NCI-H345 treated with DMSO at 0.1 percent for 48 hours (cell line): Measurements from ENCODE around the gene TENT5C.

Experiments
- DNase-seq: peaks from one replicate; lab custom pipeline; 2025; ENCODE audit not compliant: unreplicated experiment; lab: John Stamatoyannopoulos, UW

Gene TENT5C

DNA sequence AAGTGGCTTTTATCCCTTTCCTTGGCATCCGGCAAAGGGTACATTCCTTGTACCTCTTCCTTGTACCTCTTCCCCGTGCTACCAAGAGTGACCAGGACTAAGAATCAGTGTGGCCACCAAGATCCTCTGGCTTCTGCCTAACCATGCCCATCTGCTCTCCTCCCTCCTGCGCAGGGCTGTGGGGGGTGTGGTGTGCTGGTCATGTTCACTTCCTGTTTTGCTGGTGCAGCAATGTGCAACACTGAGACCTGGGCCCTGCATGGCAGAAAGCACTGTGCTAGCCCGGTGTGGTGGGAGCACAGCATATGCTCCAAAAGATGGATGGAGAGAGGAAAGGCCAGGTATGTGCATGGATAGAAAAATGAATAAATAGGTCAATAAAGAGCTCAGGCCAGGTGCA, 33.3 kb upstream of the TENT5C start:
- DNase-seq = no peak

DNA sequence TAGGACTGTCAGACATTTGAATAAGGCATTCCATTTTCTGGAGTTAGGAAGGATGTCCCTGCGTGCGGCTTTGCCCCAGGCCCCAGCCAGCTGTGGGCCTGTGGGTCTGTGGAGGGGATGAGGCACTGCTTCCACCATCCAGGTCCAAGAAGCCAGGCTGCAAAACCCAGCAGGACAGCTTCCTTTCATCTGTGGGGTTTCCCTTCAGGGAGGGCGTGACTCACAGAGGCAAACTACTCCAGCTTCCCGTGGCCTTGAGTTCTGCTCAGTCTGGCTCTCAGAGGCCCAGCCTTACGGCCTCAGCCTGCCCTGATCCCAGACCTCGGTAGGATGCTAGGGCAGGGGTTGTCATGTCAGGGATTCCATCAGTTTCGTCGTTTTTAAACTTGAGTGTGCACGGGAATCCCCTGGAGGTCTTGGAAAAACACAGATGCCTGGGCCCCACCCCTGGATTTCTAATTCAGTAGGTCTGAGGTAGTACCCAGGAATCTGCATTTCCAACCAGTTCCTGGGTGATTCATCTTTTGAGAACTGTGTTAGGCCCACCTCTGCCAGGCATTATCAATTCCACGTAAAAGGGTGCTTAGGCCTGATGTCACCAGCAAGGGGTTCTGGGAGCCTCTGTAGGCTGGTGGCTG, 32.3 kb upstream of the TENT5C start:
- no peak for DNase-seq

DNA sequence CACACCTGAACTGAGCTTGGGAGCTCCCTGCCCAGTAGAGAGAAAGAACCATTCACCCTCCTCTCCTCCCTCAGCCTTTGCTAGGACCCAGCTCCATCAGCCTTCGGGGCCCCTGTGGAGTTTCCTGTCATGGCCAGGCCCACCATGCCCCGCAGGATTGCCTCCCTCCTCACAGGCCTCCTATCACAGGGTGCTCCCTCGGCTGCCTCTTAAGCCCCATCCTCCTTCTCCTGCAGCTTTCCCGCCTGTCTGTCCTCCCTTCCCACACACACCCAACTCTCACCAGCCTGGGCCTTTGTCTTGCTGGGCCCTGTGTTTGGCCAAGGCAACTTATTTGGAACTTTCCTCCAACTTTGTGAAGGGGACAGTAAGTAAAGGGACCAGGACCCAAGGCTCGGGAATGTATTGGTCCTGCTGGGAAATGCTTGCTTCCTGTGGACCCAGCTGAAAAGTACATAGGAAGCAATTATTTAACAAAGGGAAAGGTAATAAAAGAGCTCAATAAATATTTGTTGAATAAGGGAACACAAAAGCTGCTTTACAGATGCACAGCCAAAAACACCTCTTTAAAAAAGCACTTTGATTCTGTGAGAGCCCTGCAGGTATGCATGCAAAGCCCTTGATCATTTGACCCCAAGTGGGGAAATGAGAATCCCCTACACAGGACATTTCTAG, 31.6 kb upstream of the TENT5C start:
- DNase-seq = no peak

DNA sequence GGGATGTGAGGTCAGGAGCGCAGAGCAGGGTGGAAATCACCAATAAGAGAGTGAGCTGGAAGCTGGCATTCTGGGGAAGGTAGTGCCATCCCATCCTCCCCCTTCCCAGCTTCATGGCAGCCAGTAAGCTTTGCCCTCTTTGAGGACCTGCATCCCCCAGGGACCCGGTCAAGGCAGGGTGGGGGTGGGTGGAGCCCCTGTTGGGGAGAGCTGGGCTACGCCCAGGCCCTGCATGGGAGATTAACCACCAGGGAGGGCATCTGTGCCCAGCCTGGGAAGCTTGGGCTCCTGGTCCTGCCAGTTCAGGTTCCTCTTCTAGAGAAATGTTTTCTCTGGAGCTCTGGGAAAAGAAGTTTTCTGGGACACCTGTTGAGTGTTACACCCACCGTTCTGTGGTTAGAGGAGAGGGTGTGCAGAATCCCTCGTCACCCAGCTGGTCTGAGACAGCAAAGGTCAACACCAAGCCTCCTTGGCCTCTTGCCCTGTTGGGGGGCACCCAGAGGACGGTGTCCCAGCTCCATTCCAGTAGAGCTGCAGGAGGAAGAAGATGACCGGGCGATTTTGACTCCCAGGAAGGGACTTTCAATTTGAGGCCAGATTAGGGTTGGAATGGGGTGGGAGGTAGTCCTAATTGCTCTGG, 30.1 kb upstream of the TENT5C start:
- DNase-seq = no peak

DNA sequence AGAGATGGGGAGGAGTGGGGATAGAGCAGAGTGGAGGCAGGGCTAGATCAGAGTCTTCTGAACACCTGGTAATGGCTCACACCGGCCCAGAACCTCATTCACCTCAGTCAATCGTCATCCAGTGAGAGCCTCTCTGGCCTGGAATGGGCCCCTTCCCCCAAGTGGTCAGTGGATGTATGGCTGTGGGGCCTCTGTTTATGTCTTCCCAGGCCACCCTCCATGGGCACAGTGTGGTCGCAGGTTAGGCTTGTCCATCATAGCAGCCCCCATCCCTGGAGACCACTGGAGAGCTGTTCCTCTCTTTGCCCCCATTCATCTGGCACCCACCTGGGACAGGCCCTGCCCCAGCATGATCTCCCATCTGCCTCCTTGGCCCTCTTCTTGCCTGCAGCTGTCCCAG, 29.6 kb upstream of the TENT5C start:
- DNase-seq = no peak

DNA sequence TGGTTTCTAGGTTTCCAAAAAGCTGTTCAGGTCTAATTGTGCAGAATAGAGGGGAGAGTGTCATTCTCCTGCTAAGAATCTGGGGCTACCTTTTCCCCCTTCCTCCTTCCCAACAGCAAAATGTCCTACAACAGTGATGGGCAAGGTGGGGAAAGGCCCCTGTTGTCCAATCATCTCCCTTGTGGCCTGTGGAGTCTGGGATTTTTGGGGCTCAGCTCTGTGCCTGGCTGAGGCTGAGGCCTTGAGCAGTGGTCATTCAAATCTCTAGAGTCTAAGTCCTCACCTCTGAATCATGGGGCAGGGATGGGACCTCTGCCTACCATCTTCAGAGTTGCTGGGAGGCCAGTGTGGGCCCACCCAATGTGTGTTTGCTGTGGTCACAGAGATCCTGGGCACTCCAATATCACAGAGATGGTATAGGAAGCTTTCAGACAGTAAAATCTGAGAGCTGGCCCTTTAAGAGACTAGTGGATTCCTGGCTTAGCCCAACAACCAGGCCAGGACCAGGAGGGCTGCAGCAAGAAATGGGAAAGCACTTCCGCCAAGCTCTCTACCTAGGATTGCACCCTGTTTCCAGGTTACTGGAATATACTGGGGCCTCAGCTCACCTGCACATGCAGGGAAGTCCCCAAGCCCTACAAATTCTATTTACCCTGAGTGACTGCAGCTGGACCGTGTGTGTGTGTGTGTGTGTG, 28.5 kb upstream of the TENT5C start:
- no peak for DNase-seq

DNA sequence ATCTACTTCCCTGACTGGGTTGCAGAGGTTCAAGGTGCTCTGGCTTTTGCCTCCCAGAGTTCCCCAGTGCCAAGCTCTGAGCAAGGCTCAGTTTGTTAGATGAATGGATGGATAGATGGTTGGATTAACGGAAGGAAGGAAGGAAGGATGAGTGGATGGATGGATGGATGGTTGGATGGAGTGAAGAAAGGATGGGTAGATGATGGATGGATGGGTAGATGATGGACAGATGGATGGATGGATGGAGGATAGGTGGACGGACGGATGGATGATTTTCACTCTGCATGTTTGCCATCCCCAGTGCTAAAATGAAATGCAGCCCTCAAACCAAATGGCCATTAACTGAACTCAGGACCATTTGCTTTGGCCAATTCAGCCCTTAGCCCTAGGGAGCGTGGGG, 27.4 kb upstream of the TENT5C start:
- no peak for DNase-seq

DNA sequence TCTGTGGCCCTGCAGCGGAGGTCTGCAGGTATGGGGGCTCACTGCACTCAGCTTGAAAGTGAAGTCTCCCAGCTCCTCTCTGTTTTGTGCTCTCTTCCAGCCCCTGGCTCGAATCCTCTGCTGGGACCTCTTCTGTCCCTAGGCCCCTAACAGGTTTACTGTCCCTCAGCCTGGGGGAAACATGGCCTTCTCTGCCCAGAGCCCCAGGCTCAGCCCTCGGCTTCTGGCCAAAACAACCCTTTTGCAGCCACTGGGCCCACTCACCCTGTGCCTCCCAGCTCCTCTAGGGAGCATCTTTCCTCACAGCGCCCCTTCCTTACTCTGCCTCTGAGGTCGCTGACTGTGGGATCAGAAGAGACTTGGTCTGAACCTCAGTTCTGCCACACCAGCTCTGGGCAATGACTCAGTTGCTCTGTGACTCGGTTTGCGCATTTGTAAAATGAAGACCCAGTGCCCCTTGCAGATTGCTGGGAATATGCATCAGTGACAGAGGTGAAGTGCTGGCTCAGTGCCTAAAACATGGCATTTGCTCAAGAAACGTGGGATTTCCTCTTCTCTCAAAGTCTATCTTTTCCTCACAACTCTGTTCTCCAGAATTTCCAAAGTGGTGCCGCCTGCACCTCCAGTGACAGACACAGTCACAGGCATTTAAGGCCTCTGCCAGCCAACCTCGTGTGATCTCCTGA, 26.5 kb upstream of the TENT5C start:
- DNase-seq = no peak

DNA sequence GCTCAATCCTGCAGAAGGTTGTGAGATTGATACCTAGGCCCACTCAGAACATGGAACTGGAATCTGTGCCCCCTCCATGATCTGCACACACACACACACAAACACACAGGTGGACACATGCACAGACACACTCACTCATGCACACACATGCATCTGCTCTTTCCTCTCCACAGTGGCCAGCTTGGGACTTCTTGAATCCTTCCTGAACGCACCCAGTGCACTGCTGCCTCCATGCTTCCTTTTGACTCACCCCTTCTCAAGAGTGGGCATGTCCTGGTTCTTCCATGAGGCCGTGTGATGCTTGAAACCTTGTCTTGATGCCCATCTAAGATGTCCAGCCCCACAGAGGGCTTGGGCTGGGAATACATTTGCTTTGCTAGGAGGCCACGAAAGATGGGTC, 25.4 kb upstream of the TENT5C start:
- DNase-seq = no peak

DNA sequence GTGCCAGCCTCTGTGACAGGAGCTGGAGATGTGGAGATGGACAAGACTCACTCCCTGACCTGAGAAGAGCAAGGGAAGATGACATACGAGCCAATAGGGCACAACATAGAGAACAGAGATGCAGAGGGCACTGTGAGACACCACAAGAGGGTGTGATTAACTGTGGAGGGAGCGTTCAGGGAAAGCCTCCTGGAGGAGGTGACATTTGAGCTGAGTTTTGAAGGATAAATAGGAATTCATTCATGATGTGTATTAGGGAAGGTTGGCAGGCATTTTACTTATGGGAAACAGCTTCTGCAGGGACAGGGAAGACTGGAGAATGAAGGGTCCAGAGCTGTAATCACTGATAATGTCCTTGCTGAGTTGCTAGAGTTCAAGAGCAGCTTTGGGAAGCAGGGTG, 25.0 kb upstream of the TENT5C start:
- no peak for DNase-seq

DNA sequence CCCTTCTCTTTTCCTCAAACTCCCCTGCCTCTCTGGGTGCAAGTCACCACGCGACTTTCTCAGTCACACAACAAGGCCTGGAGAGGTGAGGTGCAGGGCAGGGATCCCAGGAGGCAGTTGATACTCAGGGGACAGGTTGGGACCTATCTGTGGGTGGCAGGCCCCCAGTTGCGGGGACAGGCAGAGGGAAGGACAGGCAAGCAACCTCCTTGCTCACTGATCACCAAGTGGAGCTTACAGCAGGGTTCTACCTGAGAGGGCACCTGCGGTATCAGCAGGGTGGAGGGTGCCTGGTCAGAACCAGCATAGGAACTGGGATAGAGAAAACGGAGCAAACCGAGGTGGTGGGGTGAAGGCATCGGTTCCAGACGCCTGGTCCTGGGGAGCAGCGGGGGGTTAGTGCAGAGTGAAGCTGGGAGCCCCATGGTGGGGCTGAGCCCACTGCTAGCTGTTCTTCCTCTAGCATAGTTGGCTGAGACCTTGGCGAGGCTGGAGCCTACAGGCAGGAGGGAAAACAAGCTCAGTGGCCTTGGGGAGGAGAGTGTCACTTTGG, 24.4 kb upstream of the TENT5C start:
- DNase-seq = no peak

DNA sequence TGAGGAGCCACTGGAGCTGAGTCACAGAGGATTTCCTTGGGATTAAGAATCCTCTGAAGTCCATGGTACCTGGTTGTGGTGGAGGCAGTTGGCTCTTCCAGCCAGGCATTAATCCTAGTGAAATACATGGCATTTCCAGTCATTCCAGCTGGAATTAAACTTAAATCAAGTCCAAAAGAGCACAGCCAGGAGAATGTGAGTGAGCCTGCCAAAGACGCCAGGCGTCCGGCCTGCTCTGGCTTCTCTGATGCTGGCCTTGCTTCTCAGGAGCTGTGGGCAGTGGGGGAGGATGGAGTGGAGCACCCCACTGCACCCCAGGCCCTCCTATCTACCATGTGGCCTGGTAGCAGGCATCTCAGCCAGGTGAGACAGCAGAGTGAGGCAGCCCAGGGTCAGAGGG, 23.4 kb upstream of the TENT5C start:
- DNase-seq = no peak

DNA sequence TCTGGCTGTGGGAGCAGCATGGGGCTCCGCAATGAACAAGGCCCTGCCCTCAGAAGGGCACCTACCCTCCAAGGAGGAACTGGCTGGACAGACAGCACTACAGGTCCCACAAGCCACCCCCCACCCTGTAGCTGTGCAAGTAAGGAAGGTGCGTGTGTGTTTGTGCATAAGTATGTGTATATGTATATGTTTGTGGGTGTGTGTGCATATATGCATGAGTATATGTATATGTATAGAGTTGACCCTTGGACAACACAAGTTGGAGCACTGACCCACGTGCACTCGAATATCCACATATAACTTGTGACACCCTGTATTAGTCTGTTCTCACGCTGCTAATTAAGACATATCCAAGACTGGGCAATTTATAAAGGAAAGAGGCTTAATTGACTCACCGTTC, 22.6 kb upstream of the TENT5C start:
- DNase-seq = no peak

DNA sequence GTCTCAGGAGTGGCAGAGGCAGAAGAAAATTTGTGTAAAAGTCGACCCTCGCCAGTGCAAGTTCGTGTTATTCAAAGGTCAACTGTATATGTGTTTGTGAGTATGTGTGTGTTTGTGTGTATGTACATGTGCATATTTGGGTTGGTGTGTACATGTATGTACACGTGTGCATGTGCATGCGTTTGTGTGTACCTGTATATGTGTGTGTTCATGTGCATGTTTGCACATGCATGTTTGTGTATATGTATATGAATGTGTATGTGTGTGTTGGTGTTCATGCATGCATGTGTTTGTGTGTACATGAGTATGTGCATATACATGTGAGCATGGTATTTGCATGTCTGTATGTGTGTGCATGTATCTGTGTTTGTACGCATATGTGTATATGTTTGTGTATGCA, 21.7 kb upstream of the TENT5C start:
- no peak for DNase-seq

DNA sequence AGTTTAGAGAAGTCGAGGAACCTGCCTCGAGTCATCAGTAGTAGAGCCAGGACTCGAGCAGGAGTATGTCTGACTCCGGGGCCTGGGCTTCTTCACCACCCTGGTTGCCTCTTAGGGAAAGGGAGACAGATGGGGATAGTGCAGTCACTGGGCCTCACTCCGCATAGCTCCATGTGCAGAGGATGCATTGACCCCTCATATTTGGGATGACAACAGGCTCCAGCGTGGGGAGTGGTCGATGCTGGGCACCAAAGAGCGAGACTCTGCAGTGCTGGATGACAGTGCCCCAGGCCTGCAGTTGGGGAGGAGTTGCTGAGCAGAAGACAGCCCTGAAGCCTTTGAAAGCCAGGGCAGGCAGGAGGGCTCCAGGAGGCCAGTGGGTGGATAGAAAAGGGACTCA, 20.8 kb upstream of the TENT5C start:
- DNase-seq = no peak

DNA sequence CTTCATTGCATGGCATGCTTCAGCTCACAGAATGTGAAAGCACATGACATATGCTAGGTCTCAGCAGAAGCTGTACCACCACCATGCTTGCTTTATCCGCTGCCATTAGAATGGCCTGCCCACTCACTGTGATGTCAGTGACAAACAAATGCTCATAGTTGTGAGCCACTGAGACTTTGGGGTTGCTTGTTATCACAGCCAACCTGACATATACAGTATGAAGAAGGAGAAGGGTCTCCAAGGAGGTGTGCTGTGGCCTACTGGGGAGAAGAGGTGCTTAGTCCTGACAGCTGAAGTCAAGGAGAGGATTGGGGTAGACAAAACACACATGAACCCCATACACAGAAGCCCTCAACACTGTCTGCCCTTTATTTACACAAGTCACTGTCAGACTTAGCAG, 19.5 kb upstream of the TENT5C start:
- no peak for DNase-seq

DNA sequence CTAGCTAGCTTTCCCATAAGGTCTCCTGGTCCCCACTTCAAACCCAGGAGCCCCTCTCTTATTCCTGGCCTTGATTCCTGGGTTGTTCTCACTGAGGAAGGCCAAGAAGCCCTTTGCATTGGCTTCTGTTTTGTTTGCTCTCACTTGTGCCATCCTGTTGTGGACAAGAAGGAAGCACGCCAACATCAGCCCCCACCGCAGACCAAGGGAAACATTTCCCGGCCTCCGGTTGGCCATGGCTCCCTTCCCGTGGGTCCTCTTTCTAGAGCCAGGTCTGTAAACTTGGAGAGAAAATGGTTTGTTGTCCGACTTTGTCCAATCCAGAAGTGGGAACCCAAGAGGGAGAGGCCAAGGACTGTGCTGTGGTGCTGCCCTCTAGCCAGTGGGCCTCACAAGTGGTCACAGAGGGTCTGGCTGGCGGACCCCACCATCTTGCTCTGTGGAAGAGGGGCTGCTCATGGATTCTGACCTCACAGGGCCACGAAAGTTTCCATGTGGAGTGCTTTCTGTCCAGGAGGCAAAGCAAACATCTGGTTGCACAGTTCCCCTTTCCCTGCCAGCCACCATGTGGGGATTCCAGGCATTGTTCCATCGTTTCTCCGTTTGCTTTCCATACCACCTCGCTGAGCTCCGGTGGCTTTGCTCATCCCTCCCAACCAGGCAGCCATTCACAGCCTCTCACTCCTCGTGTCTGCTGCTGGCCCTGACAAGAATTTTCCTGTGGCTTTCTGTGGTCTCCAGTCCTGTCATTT, 18.9 kb upstream of the TENT5C start:
- no peak for DNase-seq

DNA sequence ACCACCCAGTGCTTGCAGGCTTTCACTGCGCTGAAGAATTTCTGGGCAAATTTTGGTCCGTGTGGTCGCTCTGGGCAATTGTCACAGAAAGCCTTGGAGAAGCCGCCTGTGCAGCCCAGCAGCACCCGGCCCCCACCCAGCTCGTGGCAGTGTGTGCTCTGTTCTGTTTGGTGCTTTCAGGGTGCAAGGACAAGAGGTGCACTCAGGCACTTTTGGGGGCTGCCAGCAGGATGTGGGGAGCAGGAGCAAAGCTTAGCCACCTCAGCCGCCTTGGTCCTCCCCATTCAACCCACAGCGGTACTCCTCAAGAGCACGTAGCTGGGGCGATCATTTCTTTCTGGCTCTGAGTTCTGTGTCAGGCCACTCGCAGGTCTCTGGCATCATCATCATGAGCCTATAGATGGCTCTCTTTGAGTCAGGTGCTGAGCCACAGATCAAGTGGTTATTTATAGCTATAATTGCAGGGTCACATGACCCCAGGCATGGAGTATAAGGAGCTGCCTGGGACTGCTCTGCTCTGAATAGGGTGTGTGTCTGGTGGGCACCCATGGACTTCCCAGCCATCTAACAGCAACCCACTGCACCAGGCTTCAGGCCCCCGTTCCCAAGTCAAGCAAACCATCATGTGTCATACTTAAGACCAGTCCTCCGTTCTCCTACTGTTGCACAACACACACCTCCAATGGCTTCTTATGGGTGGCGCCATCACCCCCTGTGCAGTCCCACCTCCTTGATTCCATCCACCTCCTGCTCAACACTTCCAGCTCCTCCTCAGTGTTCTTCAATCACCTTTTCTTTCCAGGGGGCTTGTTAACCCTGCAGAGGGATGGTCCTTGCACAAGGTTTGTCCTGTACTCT, 18.1 kb upstream of the TENT5C start:
- no peak for DNase-seq

DNA sequence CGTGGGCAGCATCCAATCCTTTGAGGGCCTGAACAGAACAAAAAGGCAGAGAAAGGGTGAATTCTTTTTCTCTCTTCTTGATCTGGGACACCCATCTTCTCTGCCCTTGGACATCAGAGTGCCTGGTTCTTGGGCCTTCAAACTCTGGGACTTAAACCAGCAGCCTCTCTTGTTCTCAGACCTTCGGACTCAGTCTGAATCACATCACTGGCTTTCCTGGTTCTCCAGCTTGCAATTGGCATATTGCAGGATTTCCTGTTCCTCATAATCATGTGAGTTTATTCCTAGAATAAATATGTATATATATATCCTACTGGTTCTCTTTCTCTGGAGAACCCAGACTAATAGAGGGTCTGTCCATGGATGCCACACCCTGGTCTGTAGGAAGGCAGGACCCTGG, 16.3 kb upstream of the TENT5C start:
- no peak for DNase-seq
